ENCODE results near the gene NQO2.

- TF ChIP-seq, protein P1, sequence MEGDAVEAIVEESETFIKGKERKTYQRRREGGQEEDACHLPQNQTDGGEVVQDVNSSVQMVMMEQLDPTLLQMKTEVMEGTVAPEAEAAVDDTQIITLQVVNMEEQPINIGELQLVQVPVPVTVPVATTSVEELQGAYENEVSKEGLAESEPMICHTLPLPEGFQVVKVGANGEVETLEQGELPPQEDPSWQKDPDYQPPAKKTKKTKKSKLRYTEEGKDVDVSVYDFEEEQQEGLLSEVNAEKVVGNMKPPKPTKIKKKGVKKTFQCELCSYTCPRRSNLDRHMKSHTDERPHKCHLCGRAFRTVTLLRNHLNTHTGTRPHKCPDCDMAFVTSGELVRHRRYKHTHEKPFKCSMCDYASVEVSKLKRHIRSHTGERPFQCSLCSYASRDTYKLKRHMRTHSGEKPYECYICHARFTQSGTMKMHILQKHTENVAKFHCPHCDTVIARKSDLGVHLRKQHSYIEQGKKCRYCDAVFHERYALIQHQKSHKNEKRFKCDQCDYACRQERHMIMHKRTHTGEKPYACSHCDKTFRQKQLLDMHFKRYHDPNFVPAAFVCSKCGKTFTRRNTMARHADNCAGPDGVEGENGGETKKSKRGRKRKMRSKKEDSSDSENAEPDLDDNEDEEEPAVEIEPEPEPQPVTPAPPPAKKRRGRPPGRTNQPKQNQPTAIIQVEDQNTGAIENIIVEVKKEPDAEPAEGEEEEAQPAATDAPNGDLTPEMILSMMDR (IDR thresholded peaks at IDR 0.05; ENCODE audit: borderline replicate concordance, extremely low read depth, low read length, poor library complexity, severe bottlenecking): no peak
- TF ChIP-seq EZH2 (IDR thresholded peaks at IDR 0.05; ENCODE audit: borderline replicate concordance, low read depth, low read length, severe bottlenecking): no peak
These were observed 40.9 kb upstream of the NQO2 start for GRCh38 chr6:2958776-2959175.

All from DND-41 (cell line).